ENCODE measurements around the gene ATG101.
"Not testable (repeated sequence)": the region's sequence is repeated elsewhere in the genome, so short reads cannot be mapped to it uniquely, and the experiment has no call there.

Gene ATG101

GRCh38 chr12:52080403-52081251, 10.8 kb downstream of the ATG101 start:
- peak; percentile 66 for DNase-seq

DNA sequence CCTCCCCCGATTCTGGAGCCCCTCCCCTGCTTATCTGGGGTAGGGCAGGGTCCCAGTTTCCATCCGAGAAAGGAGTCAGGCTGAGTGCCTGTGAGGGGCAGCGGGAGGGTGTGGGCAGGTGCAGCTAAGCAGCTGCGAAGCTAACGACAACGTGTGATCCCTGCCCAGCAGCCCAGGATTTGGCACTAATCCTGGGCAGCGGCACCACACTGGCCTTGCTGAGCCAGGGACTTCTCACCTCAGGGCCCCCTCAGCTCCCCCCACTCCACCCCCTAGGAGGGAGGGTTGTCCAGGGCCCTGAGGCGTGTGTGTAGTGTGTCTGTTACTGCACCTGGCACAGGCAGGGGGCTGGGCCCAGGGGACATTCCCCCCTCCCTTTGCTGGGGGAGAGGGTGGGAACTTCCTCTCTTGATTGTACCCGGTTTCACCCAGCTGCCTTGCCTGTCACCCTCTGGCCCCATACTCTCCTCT, 11.5 kb downstream of the ATG101 start:
- DNase-seq = peak; percentile 90

DNA sequence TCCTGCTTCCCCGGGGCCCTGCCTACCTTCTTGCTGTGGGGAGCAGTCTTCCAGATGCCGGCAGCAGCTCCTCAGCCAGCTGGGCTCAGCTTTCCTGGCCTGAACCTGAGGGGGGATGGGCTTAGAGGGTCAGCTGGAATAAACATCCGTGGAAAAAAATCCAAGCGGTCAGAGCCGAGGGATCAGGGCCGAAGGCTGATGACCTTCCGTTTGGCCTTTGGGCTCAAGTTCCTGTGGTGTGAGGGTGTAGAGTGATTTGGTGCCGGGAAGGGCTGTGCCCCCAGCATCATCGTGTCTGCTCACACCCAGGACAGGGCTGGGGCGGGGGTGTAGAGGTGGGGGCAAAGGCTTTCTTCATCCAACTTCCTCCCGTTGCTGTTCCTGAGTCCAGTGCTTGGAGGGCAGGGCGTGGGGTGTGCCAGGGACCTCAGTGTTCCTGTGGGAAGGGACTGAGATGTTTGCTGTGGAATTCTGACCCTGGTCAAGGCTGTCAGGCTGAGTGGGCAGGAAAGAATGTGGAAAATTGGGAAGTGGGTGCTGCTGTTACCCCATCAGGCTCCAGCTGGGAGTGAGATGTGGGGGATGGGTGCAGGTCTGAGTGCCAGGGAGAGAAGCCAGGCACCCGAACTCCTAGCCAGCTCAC, 12.4 kb downstream of the ATG101 start:
- no peak for DNase-seq

- no peak for DNase-seq
Observed at GRCh38 chr12:52082669-52082987, 12.8 kb downstream of the ATG101 start.

DNA sequence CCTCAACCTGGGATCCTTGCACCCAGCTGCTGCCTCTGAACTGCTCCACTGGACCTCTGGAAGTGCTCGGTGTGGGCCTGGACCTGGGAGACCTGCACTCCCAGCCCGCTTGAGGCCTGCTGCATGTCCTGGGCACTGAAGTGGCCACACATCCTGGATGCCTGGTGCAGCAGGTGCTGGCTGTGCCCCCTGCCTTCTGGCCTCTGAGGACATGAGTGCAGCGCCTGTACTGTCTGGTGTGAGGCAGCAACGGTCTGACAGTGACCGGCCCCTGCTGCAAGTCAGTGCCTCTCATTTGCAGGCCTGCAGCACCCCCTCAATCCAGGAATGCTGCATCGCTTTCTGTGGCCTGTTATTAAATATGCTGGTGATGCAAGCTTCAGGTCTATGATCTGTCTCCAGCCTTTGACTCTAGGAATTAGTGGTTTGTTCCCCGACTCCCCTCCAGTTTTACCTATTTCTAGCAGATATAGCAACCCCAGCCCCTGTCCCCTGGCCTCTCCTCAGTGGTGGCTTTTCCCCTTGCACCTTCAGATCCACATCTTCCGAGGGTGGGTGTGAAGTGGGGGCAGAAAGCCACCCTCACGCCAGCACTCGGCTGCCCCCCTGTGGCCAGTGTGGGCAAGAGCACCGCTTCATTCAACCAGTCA, 13.3 kb downstream of the ATG101 start:
- peak; percentile 76 for DNase-seq

DNA sequence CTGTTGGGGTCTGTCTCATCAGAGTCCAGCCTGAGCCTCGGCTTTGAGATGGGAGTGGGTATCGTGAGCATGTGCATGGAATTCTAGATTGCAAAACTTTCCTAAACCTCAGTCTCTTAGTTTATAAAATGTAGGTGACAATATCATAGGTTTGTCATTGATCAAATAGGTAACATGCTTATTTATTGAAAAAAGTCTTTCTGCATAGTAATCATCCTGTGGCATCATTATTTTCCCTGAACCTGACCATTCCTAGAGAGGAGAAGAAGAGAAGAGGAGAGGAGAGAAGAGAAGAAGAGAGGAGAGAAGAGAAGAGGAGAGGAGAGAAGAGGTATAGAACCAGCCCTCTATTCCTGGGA, 13.8 kb downstream of the ATG101 start:
- DNase-seq = no peak

GRCh38 chr12:52084491-52085231, 14.9 kb downstream of the ATG101 start:
- DNase-seq = no peak

DNA sequence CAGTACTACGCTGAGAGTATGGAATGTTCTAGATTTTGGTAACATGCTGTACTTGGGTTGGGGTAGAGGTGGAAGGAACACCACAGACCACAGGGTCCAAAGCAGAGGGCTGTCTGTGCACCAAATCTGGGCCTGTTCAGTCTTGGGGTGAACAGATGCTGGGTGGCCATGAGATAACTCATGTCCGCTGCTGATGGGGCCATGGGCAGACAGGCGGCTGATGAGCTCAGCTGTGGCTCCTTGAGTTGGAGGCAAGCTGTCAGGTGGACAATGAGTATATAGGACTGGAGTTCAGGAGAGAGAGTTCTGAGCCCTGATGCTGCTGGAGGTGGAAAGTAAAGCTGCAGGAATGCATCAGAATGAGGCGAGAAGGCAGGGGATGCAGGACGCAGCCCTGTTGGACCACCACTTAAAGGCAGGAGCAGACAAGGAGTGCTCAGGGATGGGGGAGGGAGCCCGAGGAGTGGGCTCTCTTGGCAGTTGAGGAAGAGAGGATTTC, 16.0 kb downstream of the ATG101 start:
- no peak for DNase-seq

GRCh38 chr12:52086366-52086765, 16.6 kb downstream of the ATG101 start:
- no peak for DNase-seq

- DNase-seq = no peak
Observed at GRCh38 chr12:52086944-52087835, 17.4 kb downstream of the ATG101 start.

GRCh38 chr12:52087961-52088820, 18.4 kb downstream of the ATG101 start:
- DNase-seq = peak; percentile 59

DNA sequence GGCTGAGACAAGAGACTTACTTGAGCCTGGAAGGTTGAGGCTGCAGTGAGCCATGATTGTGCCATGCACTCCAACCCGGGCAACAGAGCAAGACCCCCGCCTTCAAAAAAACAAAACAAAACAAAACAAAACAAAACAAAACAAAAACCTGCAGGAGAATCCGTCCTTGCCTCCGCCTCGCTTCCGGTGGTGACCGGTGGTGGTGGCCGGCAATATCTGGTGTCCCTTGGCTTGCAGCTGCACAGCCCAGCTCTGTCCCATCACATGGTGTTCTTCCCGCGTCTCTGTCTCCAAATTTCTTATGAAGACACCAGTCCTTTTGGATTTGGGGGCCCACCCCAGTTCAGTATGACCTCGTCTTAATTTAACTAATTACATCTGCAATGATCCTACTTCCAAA, 19.7 kb downstream of the ATG101 start:
- DNase-seq = no peak

DNA sequence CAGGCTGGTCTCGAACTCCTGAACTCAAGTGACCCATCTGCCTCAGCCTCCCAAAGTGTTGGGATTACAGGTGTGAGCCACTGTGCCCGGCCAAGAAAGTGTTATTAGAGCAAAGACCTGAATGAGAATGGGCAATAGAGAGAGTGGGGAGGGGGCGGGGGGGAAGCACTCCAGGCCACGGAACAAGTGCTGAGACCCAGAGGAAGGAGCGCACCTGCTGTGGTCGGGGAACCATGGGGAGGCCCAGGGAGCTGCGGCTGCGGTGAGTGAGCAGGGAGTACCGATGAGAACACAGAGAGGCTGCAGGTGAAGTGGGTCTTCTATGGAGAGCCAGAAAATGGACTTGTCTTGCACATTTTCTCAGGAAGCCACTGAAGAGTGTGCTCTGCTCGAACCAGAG, 20.5 kb downstream of the ATG101 start:
- DNase-seq = no peak

DNA sequence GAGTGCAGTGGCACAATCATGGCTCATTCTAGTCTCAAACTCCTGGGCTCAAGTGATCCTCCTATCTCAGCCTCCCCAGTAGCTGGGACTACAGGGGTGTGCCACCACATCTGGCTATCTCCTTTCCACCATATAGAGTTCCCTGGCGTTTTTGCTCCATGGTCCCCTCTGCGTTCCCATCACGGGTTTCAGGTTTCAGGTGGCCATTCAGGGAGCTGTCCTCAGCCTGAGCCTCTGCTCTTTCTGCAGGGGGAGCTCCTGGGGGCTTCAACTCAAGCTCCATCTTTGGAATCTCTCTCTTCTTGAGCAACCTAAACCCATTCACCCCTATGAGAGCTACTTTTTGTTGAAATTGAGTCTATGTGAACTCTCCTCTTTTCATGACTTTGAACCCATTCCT, 21.3 kb downstream of the ATG101 start:
- DNase-seq = no peak

- peak; percentile 44 for DNase-seq
Observed at GRCh38 chr12:52091869-52092268, 22.1 kb downstream of the ATG101 start.

- peak; percentile 76 for DNase-seq
Observed at GRCh38 chr12:52093346-52093745, 23.6 kb downstream of the ATG101 start.

DNA sequence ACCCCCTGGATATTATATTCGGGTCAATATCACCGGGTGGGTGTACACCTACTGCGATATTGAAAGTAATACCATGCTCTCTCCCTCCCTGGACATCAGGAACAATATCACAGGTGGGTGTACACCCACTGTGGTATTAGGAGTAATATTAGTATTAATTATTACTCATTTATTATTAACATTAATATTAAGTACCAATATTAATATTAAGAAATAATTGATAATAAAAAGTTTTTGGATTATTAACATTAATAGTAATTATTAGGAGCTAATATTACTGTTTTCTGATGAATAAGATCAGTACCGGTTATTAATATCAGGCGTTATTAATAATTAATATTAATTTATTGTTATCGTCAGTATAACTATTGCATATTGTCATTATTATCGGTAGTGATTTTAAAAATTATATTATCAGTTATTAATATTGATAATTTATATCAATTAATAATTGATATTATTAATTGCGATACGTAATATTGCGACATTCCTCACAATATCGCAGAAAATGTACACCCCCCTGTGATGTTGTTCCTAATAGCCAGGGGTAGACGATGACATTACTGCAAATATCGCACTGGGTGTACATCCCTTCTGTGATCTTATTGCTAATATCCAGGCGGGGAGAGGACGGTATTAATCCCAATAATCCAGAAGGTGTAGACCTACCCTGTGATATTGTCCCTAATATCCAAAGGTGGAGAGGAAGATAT, 26.7 kb downstream of the ATG101 start:
- DNase-seq = no peak

DNA sequence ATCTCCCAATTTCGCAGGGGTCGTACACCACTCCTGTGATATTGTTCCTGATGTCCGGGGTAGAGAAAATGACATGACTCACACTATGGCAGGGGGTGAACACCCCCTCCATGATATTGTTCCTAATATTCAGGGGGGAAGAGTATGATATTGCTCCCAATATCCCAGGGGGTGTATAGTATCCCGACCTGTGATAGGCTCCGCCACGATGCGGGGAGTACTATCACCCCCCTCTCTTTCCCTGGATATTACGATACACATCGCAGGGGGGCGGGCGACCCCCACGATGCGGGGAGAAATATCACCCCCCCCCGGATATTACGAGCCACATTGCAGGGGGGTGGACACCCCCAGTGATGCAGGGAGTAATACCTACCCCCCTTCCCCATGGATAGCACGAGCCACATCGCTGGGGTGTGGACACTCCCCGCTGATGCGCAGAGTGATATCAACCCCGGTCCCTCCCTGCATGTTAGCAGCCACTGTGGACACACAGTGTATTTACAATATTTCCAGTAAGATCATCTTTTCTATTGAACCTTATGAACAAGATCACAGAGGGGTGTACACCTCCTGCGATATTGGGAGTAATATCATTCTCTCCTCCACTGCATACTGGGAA, 27.4 kb downstream of the ATG101 start:
- DNase-seq = peak; percentile 50

DNA sequence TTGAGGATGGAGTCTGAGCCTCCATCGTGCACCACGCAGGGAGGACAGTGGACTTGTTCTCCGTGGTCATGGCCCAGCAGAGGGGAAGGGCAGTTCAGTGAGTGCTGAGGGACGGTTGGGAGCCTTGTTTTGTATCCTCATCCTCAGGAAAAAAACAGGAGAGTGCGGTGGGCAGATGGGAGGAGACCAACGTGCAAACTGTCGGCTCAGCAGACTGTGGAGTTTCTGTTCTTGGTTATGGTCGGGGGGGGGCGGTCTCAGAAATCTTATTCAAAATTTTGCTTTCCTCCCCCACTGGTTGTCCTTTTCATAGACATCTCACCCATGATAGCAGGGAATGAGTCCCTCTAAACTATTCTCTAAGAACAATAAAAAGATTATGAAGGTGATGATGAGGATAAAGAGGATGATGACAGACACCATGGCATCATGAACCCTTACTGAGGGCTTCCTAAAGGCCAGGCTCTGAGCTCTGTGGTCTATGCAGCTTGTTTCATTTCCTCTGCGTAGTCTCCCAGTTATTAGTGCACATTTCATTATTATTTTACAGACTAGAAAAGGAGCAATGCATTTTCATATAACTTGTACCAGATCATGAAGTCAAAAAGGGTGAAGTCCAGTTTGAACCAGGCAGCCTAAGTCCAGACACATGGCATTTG, 34.8 kb downstream of the ATG101 start:
- not testable (repeated sequence) for DNase-seq

Measured in NCI-H69 (cell line).